Activated CD8-positive, alpha-beta memory T cell treated with anti-CD3 and anti-CD28 coated beads for 48 hours (primary cell): ENCODE measurements around the gene NEU4.
"Not testable (repeated sequence)": the region's sequence is repeated elsewhere in the genome, so short reads cannot be mapped to it uniquely, and the experiment has no call there.

ENCODE experiments used
- DNase-seq, 3 experiments: peaks; one replicate each; pipeline ENCODE4 v3.0.0-alpha.2; 2020; ENCODE audit warnings: low read depth in 2 of 3, low spot score in 2 of 3

Gene NEU4, protein sequence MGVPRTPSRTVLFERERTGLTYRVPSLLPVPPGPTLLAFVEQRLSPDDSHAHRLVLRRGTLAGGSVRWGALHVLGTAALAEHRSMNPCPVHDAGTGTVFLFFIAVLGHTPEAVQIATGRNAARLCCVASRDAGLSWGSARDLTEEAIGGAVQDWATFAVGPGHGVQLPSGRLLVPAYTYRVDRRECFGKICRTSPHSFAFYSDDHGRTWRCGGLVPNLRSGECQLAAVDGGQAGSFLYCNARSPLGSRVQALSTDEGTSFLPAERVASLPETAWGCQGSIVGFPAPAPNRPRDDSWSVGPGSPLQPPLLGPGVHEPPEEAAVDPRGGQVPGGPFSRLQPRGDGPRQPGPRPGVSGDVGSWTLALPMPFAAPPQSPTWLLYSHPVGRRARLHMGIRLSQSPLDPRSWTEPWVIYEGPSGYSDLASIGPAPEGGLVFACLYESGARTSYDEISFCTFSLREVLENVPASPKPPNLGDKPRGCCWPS

DNA sequence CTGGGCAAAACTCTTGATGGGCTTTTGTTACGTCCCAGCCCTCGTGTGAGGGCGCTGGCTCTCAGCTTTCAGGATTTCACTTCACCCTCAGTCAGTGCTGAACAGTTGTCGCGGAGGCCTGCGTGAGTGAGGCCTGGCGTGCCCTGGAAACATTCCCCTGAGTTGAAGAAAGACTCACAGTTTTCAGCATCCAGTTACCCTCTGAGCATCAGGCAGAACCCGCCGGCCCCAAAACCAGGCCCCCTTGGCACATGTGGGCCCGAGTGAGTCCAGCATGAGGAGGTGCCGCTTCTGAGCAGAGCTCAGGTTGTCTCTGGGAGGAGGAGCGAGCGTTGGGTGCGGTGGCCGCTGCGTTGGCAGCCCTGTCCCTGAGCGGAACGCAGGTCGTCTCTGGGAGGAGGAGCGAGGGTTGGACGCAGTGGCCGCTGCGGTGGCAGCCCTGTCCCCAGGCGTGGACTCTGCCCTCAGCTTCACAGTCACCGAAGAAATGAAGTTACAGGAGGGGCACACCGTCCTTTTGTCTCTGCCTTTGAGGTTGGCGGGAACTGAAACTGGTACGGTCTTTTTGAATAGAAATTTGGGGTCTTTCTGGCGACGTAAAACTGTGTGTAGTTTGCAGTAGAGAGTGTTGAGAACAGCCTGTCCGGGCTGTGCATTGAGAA is at the start of gene NEU4:
Gene NEU4, plus strand, starts transcription at position 473 of the 662 bp plus-strand sequence. CDS start 5,292 bp downstream, outside the sequence.
- DNase-seq: no peak

DNA sequence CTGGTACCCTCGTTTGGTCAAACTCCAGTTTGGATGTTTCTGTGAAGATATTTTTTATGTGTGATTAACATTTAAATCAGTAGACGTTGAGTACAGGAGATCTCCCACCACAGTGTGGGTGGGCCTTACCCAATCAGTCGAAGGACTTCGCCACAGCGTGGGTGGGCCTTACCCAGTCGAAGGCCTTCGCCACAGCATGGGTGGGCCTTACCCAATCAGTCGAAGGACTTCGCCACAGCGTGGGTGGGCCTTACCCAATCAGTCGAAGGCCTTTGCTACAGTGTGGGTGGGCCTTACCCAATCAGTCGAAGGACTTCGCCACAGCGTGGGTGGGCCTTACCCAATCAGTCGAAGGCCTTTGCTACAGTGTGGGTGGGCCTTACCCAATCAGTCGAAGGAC is 49.1 kb upstream of the NEU4 start:
- not testable (repeated sequence) for DNase-seq

DNA sequence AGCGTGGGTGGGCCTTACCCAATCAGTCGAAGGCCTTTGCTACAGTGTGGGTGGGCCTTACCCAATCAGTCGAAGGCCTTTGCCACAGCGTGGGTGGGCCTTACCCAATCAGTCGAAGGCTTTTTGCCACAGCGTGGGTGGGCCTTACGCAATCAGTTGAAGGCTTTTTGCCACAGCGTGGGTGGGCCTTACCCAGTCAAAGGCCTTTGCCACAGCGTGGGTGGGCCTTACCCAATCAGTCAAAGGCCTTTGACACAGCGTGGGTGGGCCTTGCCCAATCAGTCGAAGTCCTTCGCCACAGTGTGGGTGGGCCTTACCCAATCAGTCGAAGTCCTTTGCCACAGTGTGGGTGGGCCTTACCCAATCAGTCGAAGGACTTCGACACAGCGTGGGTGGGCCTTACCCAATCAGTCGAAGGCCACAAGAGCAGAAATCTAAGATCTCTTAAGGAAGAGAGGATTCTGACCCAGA is 48.7 kb upstream of the NEU4 start:
- no peak for DNase-seq

DNA sequence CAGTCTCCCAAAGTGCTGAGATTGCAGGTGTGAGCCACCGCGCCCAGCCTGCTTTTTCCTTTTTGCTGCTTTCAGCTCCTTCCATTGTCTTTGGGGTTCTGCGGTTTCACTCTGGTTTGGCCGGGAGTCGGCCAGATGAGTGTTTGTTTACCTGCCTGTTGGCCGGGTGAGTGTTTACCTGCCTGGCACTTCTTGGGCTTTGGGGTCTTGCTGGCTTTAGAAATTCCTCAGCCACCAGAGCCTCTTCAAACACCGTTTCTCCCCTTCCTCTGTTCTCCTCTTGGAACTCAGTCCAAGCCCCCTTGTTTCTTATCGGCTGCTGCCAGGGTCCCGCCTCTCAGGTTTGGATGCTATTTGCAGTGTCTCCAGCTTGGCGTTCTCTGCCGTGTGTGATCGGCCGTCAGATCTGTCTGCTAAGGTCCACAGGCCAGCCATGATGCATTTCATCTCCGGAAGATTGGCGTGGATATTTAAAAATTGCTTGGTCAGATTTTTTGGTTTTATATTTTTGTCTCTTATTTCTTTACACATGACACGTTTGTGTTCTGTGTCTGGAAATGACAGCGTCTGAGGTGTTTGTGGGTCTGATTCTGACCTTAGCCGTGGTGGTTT is 46.6 kb upstream of the NEU4 start:
- no peak for DNase-seq

DNA sequence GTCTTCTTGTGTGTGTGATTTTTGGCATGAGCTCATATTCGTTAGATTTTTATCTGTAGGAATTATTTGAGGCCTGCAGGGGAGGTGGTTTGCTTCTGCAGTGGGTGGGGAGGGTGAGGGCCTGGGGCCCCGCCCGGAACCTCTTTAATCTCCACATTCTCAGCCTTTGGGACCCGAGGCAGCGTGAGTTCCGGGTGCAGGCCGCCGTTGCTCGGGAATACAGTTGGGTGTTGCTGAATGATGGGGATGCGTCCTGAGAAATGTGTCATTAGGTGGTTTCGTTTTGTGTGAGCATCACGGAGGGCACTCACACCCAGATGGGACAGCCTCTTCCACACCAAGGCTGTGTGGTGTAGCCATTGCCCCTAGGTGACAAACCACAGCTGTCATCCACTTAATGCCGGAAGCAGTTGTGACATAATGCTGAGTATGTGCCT is 46.0 kb upstream of the NEU4 start:
- peak in 2 of 3 experiments; percentile 25 to 54 for DNase-seq

DNA sequence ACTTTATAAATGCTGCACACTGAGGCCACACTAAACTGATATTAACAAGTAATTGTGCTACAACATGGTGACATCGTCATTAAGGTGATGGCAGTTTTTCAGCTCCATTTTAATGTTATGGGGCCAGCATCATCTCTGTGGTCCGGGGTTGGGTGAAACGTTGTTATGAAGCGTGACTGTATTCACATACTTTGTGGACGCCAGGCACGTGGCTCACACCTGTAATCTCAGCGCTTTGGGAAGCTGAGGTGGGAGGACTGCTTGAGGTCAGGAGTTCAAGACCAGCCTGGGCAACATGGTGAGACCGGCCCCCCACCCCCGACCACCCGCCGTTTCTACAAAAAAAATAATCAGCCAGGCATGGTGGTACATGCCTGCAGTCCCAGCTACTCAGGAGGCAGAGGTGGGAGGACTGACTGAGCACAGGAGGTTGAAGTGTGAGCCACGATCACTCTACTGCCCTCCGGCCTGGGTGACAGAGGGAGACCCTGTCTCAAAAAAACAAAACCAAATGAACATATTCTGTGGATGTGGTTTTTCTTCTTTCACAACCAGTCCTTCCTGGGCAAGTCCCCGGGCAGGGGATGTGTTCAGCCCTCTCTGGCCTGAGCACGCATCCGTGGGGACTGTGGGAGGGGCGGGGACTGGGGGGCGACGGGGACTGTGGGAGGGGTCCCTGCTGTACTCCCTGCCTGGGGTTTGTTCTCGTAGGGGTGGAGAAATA is 45.3 kb upstream of the NEU4 start:
- DNase-seq: no peak

DNA sequence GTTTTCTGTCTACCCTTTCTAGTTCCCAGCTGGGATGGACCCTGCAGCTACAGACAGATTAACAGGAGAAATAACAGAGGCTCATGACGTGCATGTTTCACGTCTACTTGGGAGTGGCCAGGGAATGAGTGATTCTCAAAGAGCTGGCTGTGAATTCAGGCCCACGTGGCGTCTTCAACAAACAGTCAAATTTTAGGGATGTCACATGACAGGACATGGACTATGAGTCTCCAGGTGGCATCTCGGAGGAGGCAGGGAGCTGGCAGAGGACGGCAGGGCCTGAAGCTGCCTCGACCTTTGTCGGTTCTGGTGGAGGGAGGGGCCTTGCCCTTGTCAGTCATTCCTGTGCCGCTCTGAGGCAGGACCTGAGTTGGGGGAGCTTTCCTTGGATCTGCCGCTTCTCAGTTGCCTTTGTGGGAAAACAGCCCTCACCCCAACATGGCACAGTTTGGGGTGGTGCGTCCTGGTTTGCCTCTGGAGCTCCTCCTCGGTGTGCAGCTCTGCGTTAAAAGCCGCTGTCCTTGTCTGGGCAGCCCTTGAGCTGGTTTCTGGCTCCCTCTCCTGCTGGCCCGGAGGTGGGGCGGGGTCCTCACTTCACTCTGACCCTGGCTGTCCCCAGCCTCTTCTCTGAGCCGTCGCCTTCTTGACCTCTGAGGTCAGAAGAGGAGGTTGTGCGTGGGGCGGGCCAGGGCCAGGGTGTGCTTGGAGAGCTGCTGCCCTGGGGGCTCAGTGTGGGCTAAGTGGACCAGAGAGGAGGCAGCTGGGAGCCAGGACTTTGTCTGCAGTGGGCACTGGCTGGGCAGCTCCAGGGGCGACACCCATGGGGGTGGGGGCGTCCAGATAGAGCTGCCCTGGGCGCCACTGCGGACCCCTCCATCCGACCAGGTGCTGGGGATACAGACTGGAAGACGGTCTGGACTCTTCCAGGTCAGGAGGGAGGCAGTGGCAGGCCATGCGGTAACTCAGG is 44.4 kb upstream of the NEU4 start:
- no peak for DNase-seq

DNA sequence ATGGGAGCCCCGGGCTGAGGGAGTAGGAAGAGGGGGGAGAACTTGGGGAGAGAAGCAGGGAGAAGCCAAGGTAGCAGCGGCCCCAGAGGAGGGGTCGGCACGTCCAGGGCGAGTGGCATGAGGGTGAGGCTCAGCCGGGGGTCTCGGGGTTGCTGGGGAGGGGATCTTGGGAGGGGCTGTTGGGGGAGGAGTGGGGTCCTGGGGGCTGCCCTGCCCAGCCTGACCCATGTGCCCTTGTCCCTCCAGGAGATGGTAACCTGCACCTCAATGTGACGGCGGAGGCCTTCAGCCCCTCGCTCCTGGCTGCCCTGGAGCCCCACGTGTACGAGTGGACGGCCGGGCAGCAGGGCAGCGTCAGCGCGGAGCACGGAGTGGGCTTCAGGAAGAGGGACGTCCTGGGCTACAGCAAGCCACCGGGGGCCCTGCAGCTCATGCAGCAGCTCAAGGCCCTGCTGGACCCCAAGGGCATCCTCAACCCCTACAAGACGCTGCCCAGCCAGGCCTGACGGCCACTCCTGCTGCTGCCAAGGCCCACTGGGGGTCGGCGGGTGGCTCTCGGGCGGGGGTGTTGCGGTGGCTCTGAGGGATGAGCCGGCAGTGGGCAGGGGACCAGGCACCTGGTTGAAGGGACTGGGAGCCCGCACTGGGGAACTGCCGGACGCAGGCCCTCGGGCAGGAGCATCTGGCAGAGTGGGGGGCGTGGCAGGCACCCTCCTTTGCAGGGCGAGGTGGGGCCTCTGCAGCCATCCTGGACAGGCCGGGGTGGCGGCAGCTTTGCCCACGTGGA is 41.3 kb upstream of the NEU4 start:
- DNase-seq: no peak

DNA sequence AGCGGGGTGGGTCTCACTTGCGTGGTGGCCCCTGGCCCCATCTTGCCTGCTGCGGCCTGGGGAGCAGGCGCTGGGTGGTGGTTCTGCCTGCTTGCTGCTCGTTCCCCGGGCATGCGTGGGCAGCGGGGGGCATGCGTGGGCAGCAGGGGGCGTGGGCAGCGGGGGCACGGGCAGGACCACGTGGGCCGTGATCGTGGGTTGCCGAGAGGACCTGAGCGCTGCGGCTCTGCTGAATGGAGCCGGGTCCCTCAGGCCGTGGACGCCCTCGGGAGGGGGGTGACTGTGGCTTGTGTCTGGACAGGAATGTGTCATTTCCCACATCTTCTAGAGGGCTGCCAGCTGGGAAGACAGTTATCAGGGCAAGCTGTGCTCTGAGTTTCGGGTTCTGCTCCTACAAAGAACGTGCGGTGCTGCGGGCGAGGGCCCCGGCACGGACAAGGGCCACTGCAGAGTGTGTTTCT is 40.7 kb upstream of the NEU4 start:
- DNase-seq: no peak

DNA sequence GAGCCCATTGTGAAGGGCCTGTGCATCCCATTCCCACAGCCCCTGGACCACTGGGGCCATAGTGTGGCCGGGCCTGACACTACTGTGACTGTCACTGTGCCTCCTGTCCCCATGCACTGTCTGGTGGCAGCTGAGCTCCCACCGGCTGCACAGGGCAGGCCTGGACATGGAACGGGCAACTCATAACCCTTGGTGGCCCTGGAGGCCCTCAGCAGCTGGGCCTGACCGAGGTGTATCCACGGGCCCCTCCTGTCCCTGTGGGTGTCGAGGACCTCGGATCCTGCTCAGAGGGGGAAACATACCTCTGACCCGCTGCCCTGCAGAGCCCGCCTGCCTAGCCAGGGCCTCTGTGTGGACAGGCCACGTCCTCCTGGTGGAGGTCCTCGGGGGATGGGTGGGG is 40.1 kb upstream of the NEU4 start:
- no peak for DNase-seq

DNA sequence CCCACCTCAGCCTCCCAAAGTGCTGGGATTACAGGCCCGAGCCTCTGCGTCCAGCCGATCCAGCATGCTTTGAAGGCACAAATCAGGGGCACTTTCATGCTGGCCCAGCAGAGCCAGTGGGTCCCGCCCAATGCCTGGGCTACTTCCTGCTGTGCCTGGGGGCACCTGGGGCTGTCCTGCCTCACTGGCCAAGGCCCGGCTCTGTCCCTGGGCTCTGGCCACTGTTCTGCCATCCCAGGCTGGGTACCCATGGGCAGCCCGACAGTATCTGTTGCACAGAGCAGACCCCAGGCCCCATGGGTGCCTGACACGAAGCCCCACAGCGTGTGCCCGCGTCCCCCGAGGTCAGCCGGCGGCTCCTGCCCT is 39.2 kb upstream of the NEU4 start:
- DNase-seq: no peak

DNA sequence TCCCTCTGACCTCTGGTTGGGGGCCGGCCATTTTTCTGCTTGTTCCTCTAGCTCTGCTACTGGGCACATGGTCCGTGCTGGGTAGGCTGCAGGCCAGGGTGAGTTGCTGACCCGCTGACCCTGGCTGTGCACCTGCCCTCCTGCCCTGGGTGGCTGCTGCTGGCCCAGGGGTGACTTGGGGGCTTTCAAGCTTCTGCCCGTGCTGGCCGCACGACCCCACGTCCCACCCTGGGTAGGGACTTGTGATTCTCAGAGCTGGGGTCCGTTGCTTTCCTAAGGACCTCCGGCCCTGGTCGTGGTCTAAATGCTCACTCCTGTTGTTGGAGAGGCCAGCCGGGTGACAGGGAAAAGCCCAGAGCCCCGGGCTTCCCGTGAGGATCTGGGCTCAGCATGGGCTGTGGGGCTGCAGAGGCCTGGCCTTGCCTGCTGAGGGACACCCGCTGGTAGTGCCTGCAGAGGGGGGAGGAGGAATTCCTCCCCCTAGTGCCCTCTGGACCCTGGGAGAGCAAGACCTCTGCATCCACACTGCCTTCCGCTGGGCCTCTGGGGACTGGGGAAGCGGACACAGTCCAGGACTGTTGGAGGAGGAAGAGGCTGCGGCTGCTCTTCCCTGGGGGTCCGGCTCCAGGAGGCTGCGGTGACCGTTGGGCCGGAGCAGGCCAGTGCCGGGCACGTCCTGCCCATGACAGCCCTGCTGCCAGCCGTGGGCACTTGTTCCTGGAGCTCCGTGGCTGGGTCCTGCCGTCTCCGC is 38.6 kb upstream of the NEU4 start:
- no peak for DNase-seq

DNA sequence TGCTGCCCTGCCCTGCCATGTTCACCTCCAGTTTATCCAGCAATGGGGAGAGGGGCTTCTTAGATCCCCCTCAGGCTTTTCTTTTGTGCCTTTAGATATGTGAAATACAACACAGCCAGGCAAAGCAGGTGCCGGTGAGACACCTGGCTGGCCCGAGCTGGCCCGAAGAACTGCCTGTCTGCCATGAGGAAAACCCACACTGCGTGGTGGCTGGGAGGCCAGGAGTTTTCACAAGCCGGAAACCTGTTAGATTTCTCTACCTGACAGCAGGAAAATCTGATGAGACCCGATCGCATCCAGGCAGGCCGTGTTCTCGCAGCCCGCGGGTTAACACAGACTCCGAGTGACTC is 38.1 kb upstream of the NEU4 start:
- DNase-seq: no peak

DNA sequence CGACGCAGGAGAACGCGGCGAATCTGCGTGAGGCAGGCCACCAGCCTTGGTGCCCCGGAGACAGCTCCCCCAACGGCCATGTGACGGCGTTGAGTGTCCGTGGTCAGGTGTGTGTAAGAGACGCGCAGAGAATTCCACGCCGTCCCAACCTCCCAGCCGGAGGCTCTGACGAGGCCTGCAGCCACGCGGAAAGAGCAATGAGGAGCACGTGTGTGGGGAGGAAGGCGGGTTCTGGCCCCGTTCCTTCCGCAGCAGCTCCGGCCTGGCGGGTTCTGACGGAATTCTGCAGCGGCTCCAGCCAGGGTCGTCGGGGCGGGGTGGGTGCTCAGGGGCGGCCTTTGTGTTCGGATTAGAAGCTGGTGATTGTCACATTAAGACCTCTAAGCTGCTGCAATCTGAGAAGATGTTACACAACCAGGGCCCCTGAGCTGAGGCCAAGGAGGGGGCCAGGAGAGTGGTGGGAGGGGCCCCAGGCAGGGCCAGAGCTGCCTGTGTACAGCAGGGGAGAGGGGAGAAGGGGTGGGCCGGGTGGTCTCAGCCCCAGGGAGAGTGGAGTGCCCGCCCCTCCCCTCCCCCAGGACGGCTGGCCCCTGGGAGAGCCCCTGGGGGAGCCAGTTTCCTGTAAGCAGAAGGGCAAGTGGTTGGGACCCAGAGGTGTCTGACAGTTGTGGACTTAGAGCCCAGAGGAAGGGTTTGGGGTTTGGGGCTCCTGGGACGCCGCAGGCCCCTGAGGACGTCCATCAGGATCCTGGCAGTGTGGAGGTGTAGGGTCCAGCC is 37.5 kb upstream of the NEU4 start:
- DNase-seq: no peak

DNA sequence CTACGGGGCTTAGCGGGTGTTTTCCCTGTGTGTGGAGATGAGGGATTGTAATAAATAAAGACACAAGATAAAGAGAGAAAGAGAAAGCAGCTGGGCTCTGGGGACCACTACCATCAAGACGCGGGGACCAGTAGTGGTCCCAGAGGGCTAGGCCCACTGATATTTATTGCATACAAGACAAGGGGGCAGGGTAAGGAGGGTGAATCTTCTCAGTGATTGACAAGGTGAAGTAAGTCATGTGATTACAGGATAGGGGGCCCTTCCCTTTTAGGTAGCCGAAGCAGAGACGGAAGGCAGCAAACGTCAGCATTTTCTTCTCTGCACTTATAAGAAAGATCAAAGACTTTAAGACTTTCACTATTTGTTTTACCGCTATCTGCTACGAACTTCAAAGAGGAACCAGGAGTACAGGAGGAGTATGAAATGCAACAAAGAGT is 36.9 kb upstream of the NEU4 start:
- no peak for DNase-seq

DNA sequence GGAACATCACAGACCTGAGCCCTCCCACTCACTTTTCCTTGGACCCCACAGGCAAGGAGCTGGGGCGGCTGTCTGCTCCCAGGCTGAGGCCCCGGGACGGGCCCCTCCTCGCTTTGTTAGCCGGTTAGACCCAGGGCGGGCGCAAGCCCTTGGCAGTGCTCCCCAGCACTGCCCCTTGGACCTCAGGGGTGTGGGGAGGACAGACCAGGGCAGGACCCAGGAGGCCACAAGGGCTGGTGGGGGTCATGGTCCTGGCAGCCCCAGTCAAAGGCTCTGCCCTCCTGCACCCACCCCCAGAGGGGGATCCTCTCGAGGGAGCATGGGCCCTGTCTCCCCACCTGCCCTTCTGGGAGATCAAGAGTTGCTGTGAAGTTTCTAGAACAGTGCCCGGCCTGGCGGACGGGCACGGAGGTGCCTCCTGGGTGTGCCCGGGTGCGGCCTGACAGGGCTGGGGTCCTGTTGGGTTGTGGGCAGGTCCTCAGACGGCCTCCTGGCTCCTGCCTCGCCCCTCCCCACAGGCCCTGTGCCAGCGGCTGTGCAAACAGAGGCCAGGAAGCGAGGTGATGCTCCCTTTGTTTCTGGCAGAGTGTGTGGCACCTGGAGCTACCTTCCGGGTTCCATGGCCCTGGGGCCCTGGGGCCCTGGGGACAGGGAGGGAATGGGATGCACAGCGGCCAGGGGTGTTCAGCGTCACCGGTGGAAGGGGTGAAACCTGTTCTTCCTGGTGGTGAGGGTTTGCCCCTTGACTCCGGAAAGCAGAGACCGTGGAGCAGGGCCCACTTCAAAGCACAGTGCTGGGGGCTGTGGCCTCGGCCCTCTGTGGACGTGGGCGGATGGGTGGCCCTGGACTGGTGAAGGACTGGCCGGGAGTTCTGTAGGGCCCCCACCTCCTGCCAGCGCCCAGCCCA is 35.2 kb upstream of the NEU4 start:
- DNase-seq: no peak
